Natural killer cell (primary cell): ENCODE measurements around the gene RYR2. TPM values are rescaled to one million over a fixed set of nuclear protein-coding genes. Genes with fewer than 3 reads are reported as not detected.

Experiments used
- ATAC-seq, 3 donors: fragments of 150-1000 bp in 2 of 3; fragments of 200-7000 bp in 1 of 3; cut with Tn5 transposase; 1 replicate in 1 of 3; 2 replicates in 2 of 3; pipeline ENCODE4 v1.10.0; 2021; ENCODE audit warnings: mild to moderate bottlenecking in 2 of 3, moderate library complexity in 2 of 3
- DNase-seq, 2 donors: peaks; one replicate each; pipeline versions ENCODE4 v3.0.0 to v3.0.0-alpha.2; 2013 to 2021; ENCODE audit warnings: mixed read lengths in 1 of 2
- H3K27ac ChIP-seq: one replicate; pipeline ENCODE4 v1.5.1; 2013; ENCODE audit warnings: mild to moderate bottlenecking, low read length
- H3K27me3 ChIP-seq: one replicate; pipeline ENCODE4 v1.6.1; 2013; ENCODE audit warnings: low read length; ENCODE audit not compliant: control insufficient read depth, insufficient read depth
- H3K36me3 ChIP-seq: one replicate; pipeline ENCODE4 v1.6.1; 2013; ENCODE audit warnings: low read length; ENCODE audit not compliant: control insufficient read depth, insufficient read depth
- H3K4me1 ChIP-seq: one replicate; pipeline ENCODE4 v1.6.1; 2013; ENCODE audit warnings: low read length; ENCODE audit not compliant: control insufficient read depth, insufficient read depth
- H3K4me3 ChIP-seq: one replicate; pipeline ENCODE4 v1.5.1; 2013; ENCODE audit warnings: low read length
- H3K9me3 ChIP-seq: one replicate; pipeline ENCODE4 v1.6.1; 2013; ENCODE audit warnings: low read length; ENCODE audit not compliant: control insufficient read depth, insufficient read depth
- H3K27ac Mint-ChIP-seq, 2 donors: one replicate each; pipeline ENCODE4 v1.8.0; 2022; ENCODE audit warnings: mild to moderate bottlenecking in 2 of 2, mixed read lengths in 2 of 2, moderate library complexity in 1 of 2
- H3K27me3 Mint-ChIP-seq, 2 donors: one replicate each; pipeline ENCODE4 v1.8.0; 2022; ENCODE audit warnings: low read depth in 2 of 2, mixed read lengths in 2 of 2
- H3K36me3 Mint-ChIP-seq: one replicate; pipeline ENCODE4 v1.8.0; 2022; ENCODE audit warnings: mixed read lengths
- H3K4me1 Mint-ChIP-seq, 2 donors: one replicate each; pipeline ENCODE4 v1.8.0; 2022; ENCODE audit warnings: mixed read lengths in 2 of 2
- H3K4me3 Mint-ChIP-seq: one replicate; pipeline ENCODE4 v1.8.0; 2022; ENCODE audit warnings: mild to moderate bottlenecking, moderate library complexity, mixed read lengths
- H3K9me3 Mint-ChIP-seq, 2 donors: one replicate each; pipeline ENCODE4 v1.8.0; 2022; ENCODE audit warnings: mixed read lengths in 2 of 2
- WGBS: methylation state at CpG from one replicate; pipeline ENCODE4 v1.1.7; 2013; ENCODE audit warnings: missing lambda C conversion rate; ENCODE audit not compliant: insufficient coverage; 5-methylcytosine and 5-hydroxymethylcytosine counted together
- intact Hi-C: fragments of 100-400 bp; cut with micrococcal nuclease; formaldehyde crosslinking; loops from one replicate; pipeline ENCODE4 v1.14.2; 2022
- total RNA-seq, 4 donors: library from RNA; stranded (reverse); fragments of 120-200 nt in 1 of 4; gene quantifications; one replicate each; pipeline versions ENCODE4 v1.2.3 to v1.2.4, GENCODE V29; 2013 to 2022
- TF ChIP-seq, protein P1 (sequence below): fragments of 200-600 bp; IDR thresholded peaks from one replicate; pipeline ENCODE4 v1.8.0; 2022; ENCODE audit warnings: antibody characterized with exemption

RYR2 gene
- total RNA-seq, 3 donors from 2014 or later (not counting 1 experiment from before 2014, with no cell fraction given): 0.13 to 1.2 (median 0.38) TPM

- Mint-ChIP-seq H3K27me3 (peaks cover 0 to 3% of the 10 kb centered on the region in 2 donors), H3K4me3 (no peak overlapping the region), H3K27ac (no peak overlapping the region), H3K4me1 (no peaks in the 10 kb centered on the region), H3K9me3 (no peaks in the 10 kb centered on the region), H3K36me3 (no peaks in the 10 kb centered on the region)
- 92% methylated on average over 4 of the region's 5 CpGs for WGBS
- no peaks in the 10 kb centered on the region for H3K27me3 ChIP-seq
- no peaks in the 10 kb centered on the region for H3K4me1 ChIP-seq
- ATAC-seq (no peak), DNase-seq (no peak)
- TF ChIP-seq, protein P1, sequence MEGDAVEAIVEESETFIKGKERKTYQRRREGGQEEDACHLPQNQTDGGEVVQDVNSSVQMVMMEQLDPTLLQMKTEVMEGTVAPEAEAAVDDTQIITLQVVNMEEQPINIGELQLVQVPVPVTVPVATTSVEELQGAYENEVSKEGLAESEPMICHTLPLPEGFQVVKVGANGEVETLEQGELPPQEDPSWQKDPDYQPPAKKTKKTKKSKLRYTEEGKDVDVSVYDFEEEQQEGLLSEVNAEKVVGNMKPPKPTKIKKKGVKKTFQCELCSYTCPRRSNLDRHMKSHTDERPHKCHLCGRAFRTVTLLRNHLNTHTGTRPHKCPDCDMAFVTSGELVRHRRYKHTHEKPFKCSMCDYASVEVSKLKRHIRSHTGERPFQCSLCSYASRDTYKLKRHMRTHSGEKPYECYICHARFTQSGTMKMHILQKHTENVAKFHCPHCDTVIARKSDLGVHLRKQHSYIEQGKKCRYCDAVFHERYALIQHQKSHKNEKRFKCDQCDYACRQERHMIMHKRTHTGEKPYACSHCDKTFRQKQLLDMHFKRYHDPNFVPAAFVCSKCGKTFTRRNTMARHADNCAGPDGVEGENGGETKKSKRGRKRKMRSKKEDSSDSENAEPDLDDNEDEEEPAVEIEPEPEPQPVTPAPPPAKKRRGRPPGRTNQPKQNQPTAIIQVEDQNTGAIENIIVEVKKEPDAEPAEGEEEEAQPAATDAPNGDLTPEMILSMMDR: no peak
- H3K27ac ChIP-seq: no peak overlapping the region
- H3K9me3 ChIP-seq: no peaks in the 10 kb centered on the region
- intact Hi-C loops: no loop called here
- no peaks in the 10 kb centered on the region for H3K36me3 ChIP-seq
- no peak overlapping the region for H3K4me3 ChIP-seq
Measured at GRCh38 chr1:237570530-237570929, 528.5 kb downstream of the RYR2 start.

DNA sequence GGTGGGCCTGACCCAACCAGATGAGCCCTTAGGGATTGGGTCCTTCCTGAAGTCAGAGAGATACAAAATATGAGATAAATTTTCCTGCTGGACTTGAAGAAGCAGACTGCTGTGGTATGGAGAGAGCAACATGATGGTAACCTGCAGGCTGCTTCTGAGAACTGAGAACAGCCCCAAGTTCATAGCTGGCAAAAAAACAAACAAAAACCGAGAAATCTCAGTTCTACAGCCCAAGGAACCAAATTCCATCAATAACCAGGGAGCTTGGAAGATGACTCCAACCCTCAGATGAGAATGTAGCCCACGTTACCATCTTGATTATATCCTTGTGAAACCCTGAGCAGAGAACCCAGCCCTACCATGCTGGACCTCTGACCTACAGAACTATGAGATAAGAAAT lies 532.6 kb downstream of the RYR2 start:
- Mint-ChIP-seq H3K9me3 (peaks cover 5% of the 10 kb centered on the region in 2 donors), H3K27me3 (peaks cover 0 to 3% of the 10 kb centered on the region in 2 donors), H3K27ac (no peak overlapping the region), H3K36me3 (no peaks in the 10 kb centered on the region), H3K4me1 (no peaks in the 10 kb centered on the region), H3K4me3 (no peak overlapping the region)
- Histone ChIP-seq H3K27me3 (no peaks in the 10 kb centered on the region), H3K4me1 (no peaks in the 10 kb centered on the region), H3K9me3 (no peaks in the 10 kb centered on the region), H3K4me3 (no peak overlapping the region), H3K27ac (no peak overlapping the region), H3K36me3 (no peaks in the 10 kb centered on the region)
- WGBS: 50% methylated on average over 2 of the region's 2 CpGs
- ATAC-seq: no peak
- intact Hi-C loops: no loop called here
- TF ChIP-seq, protein P1: no peak
- no peak for DNase-seq

DNA sequence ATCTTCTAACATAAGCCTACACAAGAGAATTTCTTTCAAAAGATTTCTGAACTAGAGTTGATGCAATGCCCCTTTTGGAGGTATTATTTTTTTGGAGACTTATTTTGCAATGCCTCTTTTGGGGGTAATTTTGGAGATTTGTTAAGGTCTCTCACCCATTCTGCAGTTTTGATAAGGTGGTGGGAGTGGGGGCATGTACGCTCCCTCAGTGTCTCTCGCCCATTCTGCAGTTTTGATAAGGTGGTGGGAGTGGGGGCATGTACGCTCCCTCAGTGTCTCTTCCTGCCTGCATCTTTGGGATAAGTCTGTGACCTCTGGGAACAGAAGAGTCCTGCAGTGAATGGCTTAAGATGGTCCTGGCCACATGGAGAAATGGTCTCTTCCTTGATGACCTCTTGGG lies 536.6 kb downstream of the RYR2 start:
- Mint-ChIP-seq H3K27me3 (no peaks in the 10 kb centered on the region), H3K4me1 (no peaks in the 10 kb centered on the region), H3K4me3 (no peak overlapping the region), H3K9me3 (peaks cover 5% of the 10 kb centered on the region in 2 donors), H3K27ac (no peak overlapping the region), H3K36me3 (no peaks in the 10 kb centered on the region)
- H3K4me3 ChIP-seq: no peak overlapping the region
- ATAC-seq: no peak
- DNase-seq: no peak
- no peaks in the 10 kb centered on the region for H3K9me3 ChIP-seq
- no peak overlapping the region for H3K27ac ChIP-seq
- no peaks in the 10 kb centered on the region for H3K4me1 ChIP-seq
- TF ChIP-seq, protein P1: no peak
- no peaks in the 10 kb centered on the region for H3K27me3 ChIP-seq
- no peaks in the 10 kb centered on the region for H3K36me3 ChIP-seq
- WGBS: 87% methylated on average over 3 of the region's 3 CpGs
- intact Hi-C loops: no loop called here

- H3K27me3 Mint-ChIP-seq: no peaks in the 10 kb centered on the region
- H3K4me3 Mint-ChIP-seq: no peak overlapping the region
- no peak for DNase-seq
- no peak for ATAC-seq
- Histone ChIP-seq H3K36me3 (no peaks in the 10 kb centered on the region), H3K27ac (no peak overlapping the region), H3K4me1 (no peaks in the 10 kb centered on the region), H3K9me3 (no peaks in the 10 kb centered on the region), H3K27me3 (no peaks in the 10 kb centered on the region), H3K4me3 (no peak overlapping the region)
- TF ChIP-seq, protein P1: no peak
- H3K36me3 Mint-ChIP-seq: no peaks in the 10 kb centered on the region
- 57% methylated on average over 1 of the region's 2 CpGs for WGBS
- H3K27ac Mint-ChIP-seq: no peak overlapping the region
- peaks cover 5% of the 10 kb centered on the region in 2 donors for H3K9me3 Mint-ChIP-seq
- intact Hi-C loops: no loop called here
- H3K4me1 Mint-ChIP-seq: no peaks in the 10 kb centered on the region
Measured at GRCh38 chr1:237580726-237581125, 538.7 kb downstream of the RYR2 start.
